Measurements from ENCODE around the gene ERGIC1.

- TF ChIP-seq CTCF (IDR thresholded peaks at IDR 0.05), result no peak
- no peak for TF ChIP-seq POLR2A (IDR thresholded peaks at IDR 0.05)
Measured at GRCh38 chr5:172805736-172806255, 28.3 kb upstream of the ERGIC1 start.

Measured in body of pancreas (tissue), 4 donors.